Neuronal stem cell (in vitro differentiated cells): ENCODE measurements around the gene STK32B.
"Not testable (repeated sequence)": the region's sequence is repeated elsewhere in the genome, so short reads cannot be mapped to it uniquely, and the experiment has no call there.

Experiments
- DNase-seq: peaks from one replicate; pipeline ENCODE4 v3.0.0-alpha.2; 2013; ENCODE audit warnings: low spot score
- H2AFZ ChIP-seq: one replicate; pipeline ENCODE4 v1.6.1; 2013; ENCODE audit warnings: mild to moderate bottlenecking, low read length, inconsistent platforms
- H2AK5ac ChIP-seq: 2 replicates; pipeline ENCODE4 v1.6.1; 2013; ENCODE audit warnings: low read depth, mild to moderate bottlenecking, inconsistent platforms, low read length, moderate library complexity, mixed read lengths
- H2BK120ac ChIP-seq: 2 replicates; pipeline ENCODE4 v1.6.1; 2013; ENCODE audit warnings: low read depth, mild to moderate bottlenecking, inconsistent platforms, low read length, moderate library complexity, mixed read lengths
- H2BK12ac ChIP-seq: one replicate; pipeline ENCODE4 v1.6.1; 2013; ENCODE audit warnings: low read length, inconsistent platforms
- H2BK15ac ChIP-seq: 2 replicates; pipeline ENCODE4 v1.6.1; 2013; ENCODE audit warnings: mild to moderate bottlenecking, low read length, inconsistent platforms, mixed read lengths
- H2BK5ac ChIP-seq: one replicate; pipeline ENCODE4 v1.6.1; 2013; ENCODE audit warnings: inconsistent platforms, mild to moderate bottlenecking, low read length, moderate library complexity
- H3K14ac ChIP-seq: one replicate; pipeline ENCODE4 v1.6.1; 2013; ENCODE audit warnings: low read length, inconsistent platforms
- H3K18ac ChIP-seq: 2 replicates; pipeline ENCODE4 v1.6.1; 2013; ENCODE audit warnings: low read length, inconsistent platforms
- H3K23ac ChIP-seq: 2 replicates; pipeline ENCODE4 v1.6.1; 2013; ENCODE audit warnings: low read depth, mild to moderate bottlenecking, mixed read lengths, low read length, inconsistent platforms; ENCODE audit not compliant: poor library complexity
- H3K27ac ChIP-seq: replicated peaks from 3 replicates; pipeline ENCODE4 v1.5.1; 2013; ENCODE audit warnings: low read length, inconsistent platforms
- H3K27me3 ChIP-seq, 3 experiments: 2 replicates each; pipeline ENCODE4 v1.6.1; 2013; ENCODE audit warnings: low read length in 3 of 3, mild to moderate bottlenecking in 2 of 3, inconsistent platforms in 1 of 3, low read depth in 1 of 3, mixed read lengths in 1 of 3, moderate library complexity in 1 of 3; ENCODE audit not compliant: control insufficient read depth in 3 of 3, insufficient read depth in 3 of 3
- H3K36me3 ChIP-seq, 2 donors: replicated peaks in 1 of 2; 2 replicates each; pipeline ENCODE4 v1.6.1; 2013; ENCODE audit warnings: low read length in 2 of 2; ENCODE audit not compliant: control insufficient read depth in 2 of 2, insufficient read depth in 2 of 2
- H3K4ac ChIP-seq: 2 replicates; pipeline ENCODE4 v1.6.1; 2013; ENCODE audit warnings: inconsistent platforms, mild to moderate bottlenecking, low read length, moderate library complexity
- H3K4me1 ChIP-seq, 2 donors: 1 replicate in 1 of 2; 2 replicates in 1 of 2; pipeline ENCODE4 v1.6.1; 2013; ENCODE audit warnings: low read length in 2 of 2, low read depth in 1 of 2; ENCODE audit not compliant: control insufficient read depth in 2 of 2, insufficient read depth in 1 of 2
- H3K4me2 ChIP-seq: one replicate; pipeline ENCODE4 v1.6.1; 2013; ENCODE audit warnings: mild to moderate bottlenecking, low read length, inconsistent platforms; ENCODE audit not compliant: insufficient read depth, poor library complexity, severe bottlenecking
- H3K4me3 ChIP-seq, 2 donors: 2 replicates each; pipeline ENCODE4 v1.5.1; 2013; ENCODE audit warnings: low read length in 2 of 2, mild to moderate bottlenecking in 2 of 2, inconsistent platforms in 1 of 2, moderate library complexity in 1 of 2
- H3K79me1 ChIP-seq: one replicate; pipeline ENCODE4 v1.6.1; 2013; ENCODE audit warnings: low read depth, mild to moderate bottlenecking, inconsistent platforms, low read length, moderate library complexity
- H3K9ac ChIP-seq: one replicate; pipeline ENCODE4 v1.6.1; 2013; ENCODE audit warnings: mild to moderate bottlenecking, low read depth, low read length, inconsistent platforms; ENCODE audit not compliant: poor library complexity
- H3K9me3 ChIP-seq, 2 donors: replicated peaks in 1 of 2; 2 replicates each; pipeline versions ENCODE3 to v1.6.1; 2013; ENCODE audit warnings: low read length in 2 of 2, mild to moderate bottlenecking in 2 of 2, inconsistent platforms in 1 of 2, low read depth in 1 of 2, mixed read lengths in 1 of 2, moderate library complexity in 1 of 2; ENCODE audit not compliant: control insufficient read depth in 2 of 2, insufficient read depth in 1 of 2
- H4K8ac ChIP-seq: one replicate; pipeline ENCODE4 v1.6.1; 2013; ENCODE audit warnings: low read depth, mild to moderate bottlenecking, inconsistent platforms, low read length, moderate library complexity
- H4K91ac ChIP-seq: one replicate; pipeline ENCODE4 v1.6.1; 2013; ENCODE audit warnings: low read length, low read depth, mild to moderate bottlenecking, inconsistent platforms; ENCODE audit not compliant: poor library complexity
- WGBS, 2 donors: extraction: QIAGEN DNeasy Blood & Tissue Kit; methylation state at CpG; one replicate each; pipeline ENCODE4 v1.1.7; 2013; ENCODE audit warnings: missing lambda C conversion rate in 2 of 2, mixed read lengths in 1 of 2; ENCODE audit not compliant: insufficient read length in 2 of 2, insufficient replicate concordance in 1 of 2; ENCODE audit errors: extremely low coverage in 2 of 2; 5-methylcytosine and 5-hydroxymethylcytosine counted together

STK32B gene

DNA sequence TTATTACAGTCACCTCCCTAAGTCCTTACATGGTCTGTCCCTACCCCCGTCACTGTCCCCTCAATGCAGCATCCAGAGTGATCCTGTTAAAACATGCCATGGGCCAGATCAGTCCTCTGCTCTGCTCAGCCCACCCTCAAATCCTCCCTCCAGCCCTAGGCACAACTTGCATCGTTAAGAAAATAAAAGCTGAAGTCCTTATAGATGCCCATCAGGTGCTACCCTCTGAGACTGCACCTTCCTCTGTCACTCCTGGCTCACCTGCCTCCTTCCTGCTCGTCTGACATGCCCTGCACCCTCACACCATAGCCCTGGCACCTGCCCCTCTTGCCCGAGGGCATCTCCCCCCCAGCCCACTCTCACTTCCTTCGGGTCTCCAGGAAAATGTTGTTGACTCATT is 4.1 kb downstream of the STK32B start:
- no peaks in the 10 kb centered on the region for H3K79me1 ChIP-seq
- no peak overlapping the region for H3K18ac ChIP-seq
- H3K4me2 ChIP-seq: no peak overlapping the region
- H2BK12ac ChIP-seq: no peak overlapping the region
- no peaks in the 10 kb centered on the region for H3K9me3 ChIP-seq
- H3K14ac ChIP-seq: no peak overlapping the region
- DNase-seq: no peak
- H2BK120ac ChIP-seq: no peak overlapping the region
- no peak overlapping the region for H4K91ac ChIP-seq
- H4K8ac ChIP-seq: no peak overlapping the region
- WGBS, 2 donors: no CpG with 5 or more reads among the region's 5 CpGs
- H2AK5ac ChIP-seq: no peak overlapping the region
- H3K4ac ChIP-seq: no peak overlapping the region
- H3K9ac ChIP-seq: no peak overlapping the region
- H2AFZ ChIP-seq: no peak overlapping the region
- no peaks in the 10 kb centered on the region for H3K36me3 ChIP-seq
- no peak overlapping the region for H2BK15ac ChIP-seq
- no peaks in the 10 kb centered on the region for H3K4me1 ChIP-seq
- H3K4me3 ChIP-seq: no peak overlapping the region
- no peak overlapping the region for H2BK5ac ChIP-seq
- no peak overlapping the region for H3K23ac ChIP-seq
- H3K27ac ChIP-seq: no peak overlapping the region
- peaks cover 3 to 35% (median 23%) of the 10 kb centered on the region in 3 experiments for H3K27me3 ChIP-seq

DNA sequence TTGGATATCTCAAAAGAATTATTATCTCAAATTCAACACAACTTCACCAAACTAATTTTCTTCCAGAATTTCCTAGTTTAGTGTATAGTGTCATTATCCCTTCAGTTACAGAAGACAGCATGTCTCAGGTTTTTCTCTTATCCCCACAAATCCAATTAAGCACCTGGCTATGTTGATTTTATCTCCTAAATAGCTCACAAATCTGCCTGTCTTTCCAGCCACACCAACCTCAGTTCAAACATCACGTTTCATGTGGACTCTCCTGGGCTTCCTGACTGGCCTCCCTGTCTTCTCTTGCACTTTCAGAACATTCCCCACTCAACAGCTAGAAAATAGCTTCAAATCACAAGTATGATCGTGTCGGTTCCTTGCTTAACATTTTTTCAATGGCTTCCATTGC is 14.8 kb downstream of the STK32B start:
- H3K4ac ChIP-seq: no peak overlapping the region
- no peak overlapping the region for H2BK5ac ChIP-seq
- H3K4me2 ChIP-seq: no peak overlapping the region
- no peak overlapping the region for H3K23ac ChIP-seq
- no peaks in the 10 kb centered on the region for H3K79me1 ChIP-seq
- no peak overlapping the region for H2AK5ac ChIP-seq
- H3K4me3 ChIP-seq: no peak overlapping the region
- H4K8ac ChIP-seq: no peak overlapping the region
- no CpG with 5 or more reads among the region's 3 CpGs for WGBS, 2 donors
- H2AFZ ChIP-seq: no peak overlapping the region
- no peak overlapping the region for H2BK12ac ChIP-seq
- no peak overlapping the region for H3K18ac ChIP-seq
- H3K9me3 ChIP-seq: peaks cover 0 to 6% of the 10 kb centered on the region in 2 donors
- H3K27ac ChIP-seq: no peak overlapping the region
- H2BK15ac ChIP-seq: no peak overlapping the region
- no peak overlapping the region for H3K14ac ChIP-seq
- H3K27me3 ChIP-seq: no peaks in the 10 kb centered on the region
- DNase-seq: no peak
- H3K9ac ChIP-seq: no peak overlapping the region
- H2BK120ac ChIP-seq: no peak overlapping the region
- no peaks in the 10 kb centered on the region for H3K36me3 ChIP-seq
- no peak overlapping the region for H4K91ac ChIP-seq
- H3K4me1 ChIP-seq: peaks cover 0 to 2% of the 10 kb centered on the region in 2 donors

DNA sequence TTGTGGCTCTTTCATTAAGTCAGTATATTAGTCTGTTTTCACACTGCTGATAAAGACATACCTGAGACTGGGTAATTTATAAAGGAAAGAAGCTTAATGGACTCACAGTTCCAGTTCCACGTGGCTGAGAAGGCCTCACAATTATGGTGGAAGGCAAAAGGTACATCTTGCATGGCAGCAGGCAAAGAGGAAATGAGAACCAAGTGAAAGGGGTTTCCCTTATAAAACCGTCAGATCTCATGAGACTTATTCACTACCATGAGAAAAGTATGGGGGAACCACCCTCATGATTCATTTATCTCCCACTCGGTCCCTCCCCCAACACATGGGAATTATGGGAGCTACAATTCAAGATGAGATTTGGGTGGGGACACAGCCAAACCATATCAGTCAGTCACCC is 15.7 kb downstream of the STK32B start:
- H2BK12ac ChIP-seq, H3K4me1 ChIP-seq, H3K27me3 ChIP-seq, H3K9ac ChIP-seq, H4K8ac ChIP-seq, H3K79me1 ChIP-seq, H2AK5ac ChIP-seq, H2AFZ ChIP-seq, H3K36me3 ChIP-seq, H3K4me3 ChIP-seq, H3K18ac ChIP-seq, H4K91ac ChIP-seq, H3K9me3 ChIP-seq, DNase-seq, H3K23ac ChIP-seq, H3K4ac ChIP-seq, H2BK15ac ChIP-seq, H3K14ac ChIP-seq, H3K27ac ChIP-seq, H2BK5ac ChIP-seq, H2BK120ac ChIP-seq, H3K4me2 ChIP-seq: not testable (repeated sequence)
- WGBS, 2 donors: no CpG with 5 or more reads among the region's 3 CpGs

DNA sequence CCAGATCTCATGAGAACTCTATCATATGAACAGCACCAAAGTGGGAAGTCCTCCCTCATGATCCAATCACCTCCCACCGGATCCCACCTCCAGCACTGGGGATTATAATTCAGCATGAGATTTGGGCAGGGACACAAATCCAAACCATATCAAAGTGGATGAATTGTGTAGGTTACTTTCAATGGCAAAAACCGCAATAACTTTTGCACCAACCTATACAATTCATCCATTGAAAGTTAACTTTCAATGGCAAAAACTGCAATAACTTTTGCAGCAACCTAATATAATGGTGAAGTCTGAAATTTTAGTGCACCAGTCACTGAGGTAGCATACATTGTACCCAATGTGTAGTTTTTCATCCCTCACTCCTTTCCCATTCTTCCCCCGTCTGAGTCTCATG is 16.6 kb downstream of the STK32B start:
- Histone ChIP-seq H2BK15ac (no peak overlapping the region), H2BK5ac (no peak overlapping the region), H3K4ac (no peak overlapping the region), H3K23ac (no peak overlapping the region), H3K14ac (no peak overlapping the region), H3K36me3 (no peaks in the 10 kb centered on the region), H3K4me2 (no peak overlapping the region), H3K27ac (no peak overlapping the region), H4K91ac (no peak overlapping the region), H3K9me3 (peaks cover 0 to 6% of the 10 kb centered on the region in 2 donors), H3K79me1 (no peaks in the 10 kb centered on the region), H3K27me3 (no peaks in the 10 kb centered on the region), H3K18ac (no peak overlapping the region), H2BK12ac (no peak overlapping the region), H2AFZ (no peak overlapping the region), H3K4me3 (no peak overlapping the region), H3K9ac (no peak overlapping the region), H3K4me1 (peaks cover 0 to 2% of the 10 kb centered on the region in 2 donors), H2AK5ac (no peak overlapping the region), H4K8ac (no peak overlapping the region), H2BK120ac (no peak overlapping the region)
- DNase-seq: no peak
- no CpG with 5 or more reads among the region's 3 CpGs for WGBS, 2 donors
